Tibial nerve (tissue), 4 donors: ENCODE measurements around the gene GIMAP5.

Experiments used
- EP300 ChIP-seq, 2 donors: sonication (generic); formaldehyde crosslinking; IDR thresholded peaks; one replicate each; pipeline ENCODE4 v1.6.1; 2017; ENCODE audit warnings: antibody characterized with exemption in 2 of 2, mild to moderate bottlenecking in 1 of 2
- POLR2A ChIP-seq, 2 donors: fragments of 450-650 bp; IDR thresholded peaks; one replicate each; pipeline ENCODE4 v1.6.1; 2017; ENCODE audit warnings: antibody characterized with exemption in 2 of 2, mild to moderate bottlenecking in 2 of 2, moderate library complexity in 2 of 2
- TF ChIP-seq, protein P1 (sequence below), 5 experiments: fragments of 200-600 bp in 3 of 5; fragments of 450-650 bp in 2 of 5; sonication (generic) in 3 of 5; IDR thresholded peaks; one replicate each; pipeline ENCODE4 v1.5.1; 2016 to 2019; ENCODE audit warnings: antibody characterized with exemption in 5 of 5, mild to moderate bottlenecking in 3 of 5, moderate library complexity in 2 of 5

DNA sequence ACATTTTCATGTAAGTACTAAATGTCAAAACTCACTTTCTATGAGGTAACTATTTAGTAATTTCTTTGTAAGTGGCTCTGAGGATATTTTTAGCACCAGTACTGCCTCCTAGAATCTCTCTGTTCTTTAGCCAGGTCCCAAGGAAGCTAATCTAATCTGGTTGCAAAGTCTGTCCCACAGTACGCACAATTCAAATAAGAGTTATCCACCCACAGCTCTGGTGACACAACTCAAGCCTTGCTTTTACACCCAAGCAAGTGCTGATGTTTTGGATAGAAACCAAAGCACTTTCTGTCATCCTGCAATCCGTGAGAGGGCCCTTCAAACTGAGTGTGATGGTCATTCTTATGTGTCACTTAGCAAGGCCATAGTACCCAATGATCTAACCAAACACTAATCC lies 14.5 kb downstream of the GIMAP5 start:
- TF ChIP-seq, protein P1, sequence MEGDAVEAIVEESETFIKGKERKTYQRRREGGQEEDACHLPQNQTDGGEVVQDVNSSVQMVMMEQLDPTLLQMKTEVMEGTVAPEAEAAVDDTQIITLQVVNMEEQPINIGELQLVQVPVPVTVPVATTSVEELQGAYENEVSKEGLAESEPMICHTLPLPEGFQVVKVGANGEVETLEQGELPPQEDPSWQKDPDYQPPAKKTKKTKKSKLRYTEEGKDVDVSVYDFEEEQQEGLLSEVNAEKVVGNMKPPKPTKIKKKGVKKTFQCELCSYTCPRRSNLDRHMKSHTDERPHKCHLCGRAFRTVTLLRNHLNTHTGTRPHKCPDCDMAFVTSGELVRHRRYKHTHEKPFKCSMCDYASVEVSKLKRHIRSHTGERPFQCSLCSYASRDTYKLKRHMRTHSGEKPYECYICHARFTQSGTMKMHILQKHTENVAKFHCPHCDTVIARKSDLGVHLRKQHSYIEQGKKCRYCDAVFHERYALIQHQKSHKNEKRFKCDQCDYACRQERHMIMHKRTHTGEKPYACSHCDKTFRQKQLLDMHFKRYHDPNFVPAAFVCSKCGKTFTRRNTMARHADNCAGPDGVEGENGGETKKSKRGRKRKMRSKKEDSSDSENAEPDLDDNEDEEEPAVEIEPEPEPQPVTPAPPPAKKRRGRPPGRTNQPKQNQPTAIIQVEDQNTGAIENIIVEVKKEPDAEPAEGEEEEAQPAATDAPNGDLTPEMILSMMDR (IDR thresholded peaks at IDR 0.05): no peak
- TF ChIP-seq POLR2A (IDR thresholded peaks at IDR 0.05) (no peak), EP300 (IDR thresholded peaks at IDR 0.05) (no peak)
